GM10266 (cell line): ENCODE results near the gene CCDC102B.
"Not testable (repeated sequence)": the region's sequence is repeated elsewhere in the genome, so short reads cannot be mapped to it uniquely, and the experiment has no call there.

ENCODE experiments used
- DNase-seq: peaks from one replicate; pipeline ENCODE4 v3.0.0; 2012; ENCODE audit errors: extremely low spot score
- CTCF ChIP-seq: IDR thresholded peaks from 2 replicates; pipeline ENCODE4 v1.5.1; 2012; ENCODE audit warnings: mild to moderate bottlenecking, low read depth; ENCODE audit not compliant: control insufficient read depth, insufficient read depth; ENCODE audit errors: missing control alignments

CCDC102B gene

DNA sequence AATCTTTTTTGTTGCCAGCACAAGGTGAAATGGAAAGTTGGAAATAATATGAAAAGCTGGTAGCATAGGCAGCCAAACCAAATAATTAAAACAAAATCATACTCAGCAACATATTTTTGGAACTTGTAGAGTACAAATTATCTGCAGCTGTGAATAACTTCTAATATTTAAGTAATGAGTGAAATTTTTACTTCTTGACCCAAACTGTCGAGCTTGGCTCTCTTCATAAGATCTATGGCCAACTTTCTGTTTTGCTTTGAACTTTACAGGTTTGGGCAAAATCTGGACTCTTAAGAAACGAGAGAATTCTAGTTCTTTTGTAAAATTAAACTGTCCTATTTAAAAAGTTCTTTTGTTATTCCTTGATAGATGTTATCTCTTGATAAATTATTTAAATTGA, 25.6 kb upstream of the CCDC102B start:
- no peak for TF ChIP-seq CTCF
- DNase-seq, result no peak

GRCh38 chr18:68778280-68778886, 19.5 kb upstream of the CCDC102B start:
- no peak for DNase-seq
- no peak for TF ChIP-seq CTCF

GRCh38 chr18:68779169-68779568, 18.7 kb upstream of the CCDC102B start:
- no peak for TF ChIP-seq CTCF
- DNase-seq, result no peak

DNA sequence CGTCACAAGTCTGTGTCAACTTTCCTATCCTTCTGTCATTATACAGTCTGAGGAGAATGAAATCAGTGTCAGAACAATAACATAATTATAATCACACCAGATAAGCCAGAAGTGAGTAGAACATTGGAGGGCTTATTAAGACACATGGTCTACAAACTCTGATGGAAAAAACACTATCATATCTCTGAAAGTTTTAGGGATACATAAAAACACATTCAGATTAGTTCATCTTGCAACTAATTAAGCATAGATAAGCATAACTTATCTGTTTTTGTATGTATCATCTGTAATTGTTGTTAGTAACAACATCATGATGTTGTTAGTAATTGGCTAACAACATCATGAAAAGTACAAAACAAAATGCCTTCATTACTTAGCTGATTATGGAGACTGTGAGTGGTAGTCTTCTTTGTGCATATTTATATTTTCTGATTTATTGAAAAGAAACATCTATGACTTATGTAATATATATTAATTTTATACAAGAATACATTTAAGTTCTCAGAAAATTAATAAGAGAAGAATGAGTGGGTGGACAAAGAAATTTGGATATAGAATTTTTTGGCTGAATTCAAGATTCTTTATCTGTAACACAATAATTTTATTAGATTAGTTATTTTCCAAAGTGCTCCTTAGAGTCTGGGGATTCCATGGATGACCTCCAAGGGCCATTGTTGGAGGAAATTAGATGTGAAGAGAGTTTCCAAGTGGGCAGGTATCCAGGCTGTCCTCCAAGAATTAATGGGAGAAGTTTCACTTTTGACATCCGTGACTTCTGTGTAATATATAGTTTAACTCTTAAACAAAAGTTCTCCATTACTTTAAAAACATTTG, 16.9 kb upstream of the CCDC102B start:
- no peak for DNase-seq
- TF ChIP-seq CTCF, result no peak

DNA sequence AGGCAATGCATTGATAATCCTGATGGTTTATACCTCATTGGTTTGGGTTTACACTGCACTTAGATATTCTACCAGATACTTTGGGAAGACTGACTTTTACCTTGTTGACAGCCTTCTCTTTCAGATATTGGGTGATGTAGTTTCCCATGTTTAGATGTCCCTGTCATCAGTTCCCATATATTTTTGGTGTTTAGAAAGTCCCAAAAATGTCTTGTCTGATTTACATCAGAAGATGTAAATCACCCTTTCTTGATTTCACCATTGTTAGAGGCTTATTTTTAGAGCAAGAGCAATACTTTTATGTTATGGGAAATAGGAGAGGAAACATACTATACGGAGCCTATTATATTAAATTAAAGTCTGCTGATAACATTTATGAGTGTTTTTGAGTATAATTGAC, 14.4 kb upstream of the CCDC102B start:
- no peak for TF ChIP-seq CTCF
- no peak for DNase-seq

DNA sequence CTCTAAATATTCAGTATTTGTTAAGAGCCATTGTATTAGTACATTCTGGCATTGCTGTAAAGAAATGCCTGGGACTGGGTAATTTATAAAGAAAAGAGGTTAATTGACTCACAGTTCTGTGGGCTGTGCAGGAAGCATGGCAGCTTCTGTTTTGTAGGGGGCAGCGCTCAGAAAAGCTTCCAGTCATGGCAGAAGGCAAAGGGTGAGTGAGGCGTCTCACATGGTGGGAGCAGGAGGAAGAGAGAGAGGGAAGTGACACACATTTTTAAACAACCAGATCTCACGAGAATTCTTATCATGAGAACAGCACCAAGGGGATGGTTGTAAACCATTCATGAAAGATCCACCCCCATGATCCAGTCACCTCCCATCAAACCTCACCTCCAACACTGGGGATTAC, 13.8 kb upstream of the CCDC102B start:
- no peak for DNase-seq
- no peak for TF ChIP-seq CTCF

GRCh38 chr18:68790290-68790689, 7.6 kb upstream of the CCDC102B start:
- DNase-seq, result not testable (repeated sequence)
